OCI-LY1 (cell line): ENCODE data around the gene BCAR3.
A peak's percentile ranks its signal among the peaks of the same experiment; 100 is the strongest.

Source experiments
- H2AFZ ChIP-seq: fragments of 200-600 bp; sonication (generic), shearing (Covaris generic); 2 replicates; pipeline ENCODE4 v1.6.0; 2014; ENCODE audit warnings: antibody characterized with exemption, mild to moderate bottlenecking, low read length
- H3F3A ChIP-seq: fragments of 200-600 bp; sonication (generic), shearing (Covaris generic); 2 replicates; pipeline ENCODE4 v1.6.0; 2014; ENCODE audit warnings: mild to moderate bottlenecking, antibody characterized with exemption, low read length, moderate library complexity; ENCODE audit not compliant: insufficient read depth
- H3K27ac ChIP-seq: fragments of 200-600 bp; sonication (generic); 2 replicates; pipeline ENCODE4 v1.5.1; 2014; ENCODE audit warnings: low read length, mixed run types, mild to moderate bottlenecking, low read depth; ENCODE audit not compliant: poor library complexity, severe bottlenecking
- H3K27me3 ChIP-seq: fragments of 200-600 bp; sonication (generic); 2 replicates; pipeline ENCODE4 v1.6.0; 2014; ENCODE audit warnings: antibody characterized with exemption, mild to moderate bottlenecking, low read length, moderate library complexity; ENCODE audit not compliant: insufficient read depth
- H3K36me3 ChIP-seq: fragments of 200-600 bp; sonication (generic); 2 replicates; pipeline ENCODE4 v1.6.1; 2014; ENCODE audit warnings: mild to moderate bottlenecking, antibody characterized with exemption, low read length, moderate library complexity, mixed read lengths; ENCODE audit not compliant: insufficient read depth
- H3K4me1 ChIP-seq: fragments of 200-600 bp; sonication (generic); 2 replicates; pipeline ENCODE4 v1.5.1; 2014; ENCODE audit warnings: mild to moderate bottlenecking, low read length, moderate library complexity; ENCODE audit not compliant: insufficient read depth, severe bottlenecking
- H3K4me2 ChIP-seq: fragments of 200-600 bp; sonication (generic), shearing (Covaris generic); 2 replicates; pipeline ENCODE4 v1.6.1; 2014; ENCODE audit warnings: low read length
- H3K4me3 ChIP-seq: fragments of 200-600 bp; sonication (generic); 2 replicates; pipeline ENCODE4 v1.5.1; 2014; ENCODE audit warnings: low read length, low read depth, mild to moderate bottlenecking, mixed read lengths; ENCODE audit not compliant: poor library complexity, severe bottlenecking
- H3K79me2 ChIP-seq: fragments of 200-600 bp; shearing (Covaris generic); 2 replicates; pipeline ENCODE4 v1.6.1; 2016; ENCODE audit warnings: mixed run types, low read length, mixed read lengths; ENCODE audit not compliant: insufficient read depth
- H3K9ac ChIP-seq: fragments of 200-600 bp; sonication (generic), shearing (Covaris generic); 2 replicates; pipeline ENCODE4 v1.6.1; 2014; ENCODE audit warnings: mild to moderate bottlenecking, low read length, mixed read lengths
- H3K9me2 ChIP-seq: fragments of 200-600 bp; sonication (generic), shearing (Covaris generic); 2 replicates; pipeline ENCODE4 v1.6.1; 2014; ENCODE audit warnings: low read depth, mild to moderate bottlenecking, low read length, mixed read lengths
- H3K9me3 ChIP-seq: fragments of 200-600 bp; shearing (Covaris generic); 2 replicates; pipeline ENCODE4 v1.6.1; 2014; ENCODE audit warnings: low read length, mixed read lengths
- H4K20me1 ChIP-seq: fragments of 200-600 bp; sonication (generic), shearing (Covaris generic); 2 replicates; pipeline ENCODE4 v1.6.0; 2016; ENCODE audit warnings: mild to moderate bottlenecking, low read length; ENCODE audit not compliant: insufficient read depth
- EZH2 ChIP-seq: fragments of 200-600 bp; sonication (generic), shearing (Covaris generic); IDR thresholded peaks from 2 replicates; pipeline ENCODE4 v1.8.0; 2017; ENCODE audit warnings: borderline replicate concordance, mixed run types, mild to moderate bottlenecking, antibody characterized with exemption, low read length, moderate library complexity, mixed read lengths
- TF ChIP-seq, protein P1 (sequence below): fragments of 200-600 bp; sonication (generic), shearing (Covaris generic); IDR thresholded peaks from 2 replicates; pipeline ENCODE4 v1.5.1; 2017; ENCODE audit warnings: mild to moderate bottlenecking, antibody characterized with exemption, low read length, moderate library complexity, mixed read lengths

BCAR3 gene

GRCh38 chr1:93681989-93682412, 364 bp upstream of the BCAR3 start:
- H2AFZ ChIP-seq: no peak overlapping the region
- H3K4me1 ChIP-seq: no peaks in the 10 kb centered on the region

DNA sequence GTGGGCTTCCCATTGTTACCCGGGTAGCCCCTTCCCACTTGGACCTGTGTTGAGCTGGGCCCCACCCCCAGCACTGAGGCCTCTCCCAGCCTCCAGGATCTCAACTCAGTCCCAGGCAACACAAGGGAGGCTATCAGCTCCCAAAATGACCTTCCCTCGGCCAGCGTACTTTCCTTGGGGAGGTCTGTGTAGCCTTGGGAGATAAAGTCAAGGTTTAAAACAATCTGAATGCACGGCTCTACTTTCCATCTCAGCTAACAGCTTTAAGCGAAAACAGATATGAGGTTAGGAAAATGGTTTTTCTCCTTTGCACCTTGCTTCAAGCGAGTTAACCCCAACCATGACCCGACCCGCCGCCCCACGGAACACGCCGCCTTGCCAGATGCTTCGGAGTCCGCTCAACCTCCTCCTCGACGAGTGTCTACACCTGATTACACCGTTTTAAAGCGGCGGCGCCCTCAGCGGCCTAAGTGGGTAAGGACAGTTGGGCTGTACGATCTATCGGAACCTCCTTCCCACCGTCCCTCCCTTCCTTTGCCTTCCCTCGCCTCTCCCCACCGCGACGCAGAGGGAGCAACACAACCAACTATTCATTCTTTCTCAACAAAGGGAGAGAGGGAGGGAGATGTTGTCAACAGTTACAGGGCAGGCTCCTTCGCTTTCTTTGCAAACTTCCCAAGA, 1.1 kb downstream of the BCAR3 start:
- no peaks in the 10 kb centered on the region for H3K36me3 ChIP-seq
- H4K20me1 ChIP-seq: no peaks in the 10 kb centered on the region
- no peak overlapping the region for H3K27ac ChIP-seq
- no peaks in the 10 kb centered on the region for H3F3A ChIP-seq
- H2AFZ ChIP-seq: no peak overlapping the region
- no peak overlapping the region for H3K4me2 ChIP-seq
- H3K4me1 ChIP-seq: no peaks in the 10 kb centered on the region
- H3K9ac ChIP-seq: no peak overlapping the region
- H3K79me2 ChIP-seq: no peaks in the 10 kb centered on the region
- H3K4me3 ChIP-seq: no peak overlapping the region
- TF ChIP-seq EZH2: no peak
- TF ChIP-seq, protein P1, sequence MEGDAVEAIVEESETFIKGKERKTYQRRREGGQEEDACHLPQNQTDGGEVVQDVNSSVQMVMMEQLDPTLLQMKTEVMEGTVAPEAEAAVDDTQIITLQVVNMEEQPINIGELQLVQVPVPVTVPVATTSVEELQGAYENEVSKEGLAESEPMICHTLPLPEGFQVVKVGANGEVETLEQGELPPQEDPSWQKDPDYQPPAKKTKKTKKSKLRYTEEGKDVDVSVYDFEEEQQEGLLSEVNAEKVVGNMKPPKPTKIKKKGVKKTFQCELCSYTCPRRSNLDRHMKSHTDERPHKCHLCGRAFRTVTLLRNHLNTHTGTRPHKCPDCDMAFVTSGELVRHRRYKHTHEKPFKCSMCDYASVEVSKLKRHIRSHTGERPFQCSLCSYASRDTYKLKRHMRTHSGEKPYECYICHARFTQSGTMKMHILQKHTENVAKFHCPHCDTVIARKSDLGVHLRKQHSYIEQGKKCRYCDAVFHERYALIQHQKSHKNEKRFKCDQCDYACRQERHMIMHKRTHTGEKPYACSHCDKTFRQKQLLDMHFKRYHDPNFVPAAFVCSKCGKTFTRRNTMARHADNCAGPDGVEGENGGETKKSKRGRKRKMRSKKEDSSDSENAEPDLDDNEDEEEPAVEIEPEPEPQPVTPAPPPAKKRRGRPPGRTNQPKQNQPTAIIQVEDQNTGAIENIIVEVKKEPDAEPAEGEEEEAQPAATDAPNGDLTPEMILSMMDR: peak; percentile 30; the same call in 1 of the 2 replicates
- H3K9me2 ChIP-seq: no peaks in the 10 kb centered on the region
- H3K9me3 ChIP-seq: no peaks in the 10 kb centered on the region
- no peaks in the 10 kb centered on the region; the same call in 1 of the 2 replicates for H3K27me3 ChIP-seq

More at GRCh38 chr1:93681989-93682412, 364 bp upstream of the BCAR3 start:
- Histone ChIP-seq H3K9me2 (no peaks in the 10 kb centered on the region), H4K20me1 (no peaks in the 10 kb centered on the region), H3K27ac (no peak overlapping the region), H3F3A (no peaks in the 10 kb centered on the region), H3K36me3 (no peaks in the 10 kb centered on the region), H3K4me3 (no peak overlapping the region), H3K4me2 (no peak overlapping the region), H3K27me3 (no peaks in the 10 kb centered on the region; the same call in 1 of the 2 replicates), H3K79me2 (no peaks in the 10 kb centered on the region), H3K9me3 (no peaks in the 10 kb centered on the region), H3K9ac (no peak overlapping the region)
- TF ChIP-seq, protein P1: no peak
- no peak for TF ChIP-seq EZH2

GRCh38 chr1:93680076-93680419, 1.6 kb downstream of the BCAR3 start:
- H3K27me3 ChIP-seq: no peaks in the 10 kb centered on the region; the same call in 1 of the 2 replicates
- H3F3A ChIP-seq: no peaks in the 10 kb centered on the region
- H3K79me2 ChIP-seq: no peaks in the 10 kb centered on the region
- H3K27ac ChIP-seq: no peak overlapping the region
- H3K4me2 ChIP-seq: no peak overlapping the region
- H4K20me1 ChIP-seq: no peaks in the 10 kb centered on the region
- no peaks in the 10 kb centered on the region for H3K9me2 ChIP-seq
- H3K9ac ChIP-seq: no peak overlapping the region
- H3K36me3 ChIP-seq: no peaks in the 10 kb centered on the region
- TF ChIP-seq, protein P1: no peak
- TF ChIP-seq EZH2: no peak
- no peaks in the 10 kb centered on the region for H3K9me3 ChIP-seq
- H3K4me1 ChIP-seq: no peaks in the 10 kb centered on the region
- H3K4me3 ChIP-seq: no peak overlapping the region
- no peak overlapping the region for H2AFZ ChIP-seq
